ENCODE results near the gene ERBB4.

ERBB4 gene

GRCh38 chr2:212360068-212360460 is 178.5 kb downstream of the ERBB4 start:
- DNase-seq, result no peak

GRCh38 chr2:212359425-212360067 is 179.1 kb downstream of the ERBB4 start:
- DNase-seq, result no peak

GRCh38 chr2:212357606-212358005 is 181.0 kb downstream of the ERBB4 start:
- no peak for DNase-seq

- DNase-seq, result no peak
Measured at GRCh38 chr2:212354382-212354781, 184.2 kb downstream of the ERBB4 start.

- no peak for DNase-seq
Measured at GRCh38 chr2:212348501-212348900, 190.1 kb downstream of the ERBB4 start.

- no peak for DNase-seq
Measured at GRCh38 chr2:212346865-212347264, 191.7 kb downstream of the ERBB4 start.

- no peak for DNase-seq
Measured at GRCh38 chr2:212345966-212346365, 192.6 kb downstream of the ERBB4 start.

GRCh38 chr2:212344131-212344530 is 194.5 kb downstream of the ERBB4 start:
- no peak for DNase-seq

GRCh38 chr2:212343167-212343566 is 195.4 kb downstream of the ERBB4 start:
- no peak for DNase-seq

- DNase-seq, result no peak
Measured at GRCh38 chr2:212337486-212338343, 200.9 kb downstream of the ERBB4 start.

GRCh38 chr2:212337036-212337435 is 201.6 kb downstream of the ERBB4 start:
- no peak for DNase-seq

- no peak for DNase-seq
Measured at GRCh38 chr2:212330263-212330662, 208.3 kb downstream of the ERBB4 start.

GRCh38 chr2:212328712-212329496 is 209.7 kb downstream of the ERBB4 start:
- DNase-seq, result no peak

- DNase-seq, result no peak
Measured at GRCh38 chr2:212328136-212328535, 210.5 kb downstream of the ERBB4 start.

- no peak for DNase-seq
Measured at GRCh38 chr2:212327171-212327809, 211.3 kb downstream of the ERBB4 start.

GRCh38 chr2:212318636-212319035 is 220.0 kb downstream of the ERBB4 start:
- no peak for DNase-seq

GRCh38 chr2:212314680-212315079 is 223.9 kb downstream of the ERBB4 start:
- no peak for DNase-seq

GRCh38 chr2:212311807-212312404 is 226.7 kb downstream of the ERBB4 start:
- no peak for DNase-seq

GRCh38 chr2:212299943-212300342 is 238.7 kb downstream of the ERBB4 start:
- no peak for DNase-seq

- no peak for DNase-seq
Measured at GRCh38 chr2:212299333-212299732, 239.3 kb downstream of the ERBB4 start.

- DNase-seq, result no peak
Measured at GRCh38 chr2:212295571-212295970, 243.0 kb downstream of the ERBB4 start.

- no peak for DNase-seq
Measured at GRCh38 chr2:212294816-212295215, 243.8 kb downstream of the ERBB4 start.

- no peak for DNase-seq
Measured at GRCh38 chr2:212289301-212289700, 249.3 kb downstream of the ERBB4 start.
